H1 (cell line): ENCODE measurements around the gene RAB11FIP5. TPM values are rescaled to one million over a fixed set of nuclear protein-coding genes. Genes with fewer than 3 reads are reported as not detected.

ENCODE experiments used
- CTCF ChIA-PET: fragments of 300-600 bp; sonication (Branson Sonifier 250); formaldehyde crosslinking; loops from one replicate; lab custom pipeline; 2021; ENCODE audit not compliant: partially characterized antibody; lab: Charles Lee
- POLR2A ChIA-PET: fragments of 300-600 bp; sonication (Branson Sonifier 250); formaldehyde crosslinking; loops from one replicate; lab custom pipeline; 2021; ENCODE audit warnings: inconsistent platforms; ENCODE audit not compliant: partially characterized antibody; lab: Charles Lee
- DNase-seq, 2 experiments: peaks; one replicate each; pipeline versions ENCODE4 v3.0.0 to v3.0.0-alpha.2; 2010 to 2022; ENCODE audit warnings: low spot score in 2 of 2, low read depth in 1 of 2, mixed read lengths in 1 of 2
- FAIRE-seq: peaks from 2 replicates; lab custom pipeline; 2011; peaks lifted over from hg19 to GRCh38; lab: Jason Lieb, UNC
- H2AFZ ChIP-seq: 2 replicates; pipeline ENCODE4 v1.8.1; 2012; ENCODE audit warnings: low read length, inconsistent platforms
- H2AK5ac ChIP-seq: 2 replicates; pipeline ENCODE4 v1.6.1; 2013; ENCODE audit warnings: low read depth, low read length
- H2BK120ac ChIP-seq: replicated peaks from 2 replicates; pipeline ENCODE3; 2013; ENCODE audit warnings: low read depth, low read length, inconsistent platforms
- H2BK12ac ChIP-seq: 2 replicates; pipeline ENCODE4 v1.6.1; 2013; ENCODE audit warnings: low read depth, low read length
- H2BK15ac ChIP-seq: 2 replicates; pipeline ENCODE4 v1.6.1; 2013; ENCODE audit warnings: low read length
- H2BK20ac ChIP-seq: 2 replicates; pipeline ENCODE4 v1.6.1; 2013; ENCODE audit warnings: low read length
- H2BK5ac ChIP-seq: 2 replicates; pipeline ENCODE4 v1.6.1; 2013; ENCODE audit warnings: low read depth, low read length
- H3K14ac ChIP-seq: 2 replicates; pipeline ENCODE4 v1.6.1; 2013; ENCODE audit warnings: inconsistent platforms; ENCODE audit not compliant: insufficient read length
- H3K18ac ChIP-seq: 2 replicates; pipeline ENCODE4 v1.6.1; 2013; ENCODE audit warnings: low read length; ENCODE audit errors: extremely low read depth
- H3K23ac ChIP-seq: 2 replicates; pipeline ENCODE4 v1.6.1; 2013; ENCODE audit warnings: inconsistent platforms; ENCODE audit not compliant: insufficient read length
- H3K23me2 ChIP-seq: 2 replicates; pipeline ENCODE4 v1.6.1; 2013; ENCODE audit warnings: low read depth, low read length
- H3K27ac ChIP-seq: 2 replicates; pipeline ENCODE4 v1.6.1; 2011; ENCODE audit warnings: low read depth, low read length, inconsistent platforms
- H3K27me3 ChIP-seq, 4 experiments: replicated peaks in 1 of 4; 1 replicate in 1 of 4; 2 replicates in 3 of 4; pipeline versions ENCODE4 v1.6.1 to v1.8.1; 2011 to 2013; ENCODE audit warnings: low read length in 3 of 4, mild to moderate bottlenecking in 3 of 4, inconsistent platforms in 2 of 4, mixed read lengths in 2 of 4, moderate library complexity in 1 of 4; ENCODE audit not compliant: control insufficient read depth in 3 of 4, insufficient read depth in 3 of 4; ENCODE audit errors: extremely low read depth in 1 of 4
- H3K36me3 ChIP-seq, 4 experiments: 2 replicates each; pipeline versions ENCODE4 v1.6.1 to v1.8.1; 2011 to 2013; ENCODE audit warnings: mild to moderate bottlenecking in 4 of 4, low read length in 3 of 4, moderate library complexity in 2 of 4, control low read depth in 1 of 4, inconsistent platforms in 1 of 4; ENCODE audit not compliant: insufficient read depth in 4 of 4, control insufficient read depth in 2 of 4
- H3K4ac ChIP-seq: replicated peaks from 2 replicates; pipeline ENCODE3; 2013; ENCODE audit warnings: low read length, low read depth, mixed read lengths, inconsistent platforms; ENCODE audit not compliant: insufficient read length
- H3K4me1 ChIP-seq, 4 experiments: replicated peaks in 1 of 4; 1 replicate in 1 of 4; 2 replicates in 3 of 4; pipeline versions ENCODE4 v1.6.1 to v1.8.1; 2011 to 2013; ENCODE audit warnings: low read length in 3 of 4, inconsistent platforms in 2 of 4, mixed read lengths in 1 of 4; ENCODE audit not compliant: insufficient read depth in 4 of 4, control insufficient read depth in 3 of 4
- H3K4me2 ChIP-seq, 2 experiments: 2 replicates each; pipeline versions ENCODE4 v1.6.1 to v1.8.1; 2011 to 2013; ENCODE audit warnings: low read depth in 2 of 2, low read length in 2 of 2, control low read depth in 1 of 2, inconsistent platforms in 1 of 2, mild to moderate bottlenecking in 1 of 2; ENCODE audit not compliant: insufficient read depth in 1 of 2
- H3K4me3 ChIP-seq, 4 experiments: fragments of 200-600, 300-600 bp in 1 of 4; sonication (generic), shearing (Covaris generic), sonication (Bioruptor Twin) in 1 of 4; 2 replicates each; pipeline versions ENCODE4 v1.5.1 to v1.8.1; 2011 to 2016; ENCODE audit warnings: low read length in 4 of 4, low read depth in 3 of 4, control low read depth in 2 of 4, inconsistent platforms in 2 of 4, mild to moderate bottlenecking in 2 of 4, mixed read lengths in 1 of 4, moderate library complexity in 1 of 4; ENCODE audit not compliant: insufficient read depth in 2 of 4; ENCODE audit errors: extremely low read depth in 1 of 4
- H3K56ac ChIP-seq: replicated peaks from 2 replicates; pipeline ENCODE3; 2013; ENCODE audit warnings: low read depth, mild to moderate bottlenecking, mixed read lengths, low read length, inconsistent platforms; ENCODE audit not compliant: insufficient read length
- H3K79me1 ChIP-seq: 2 replicates; pipeline ENCODE4 v1.6.1; 2013; ENCODE audit warnings: low read depth, low read length, control low read depth
- H3K79me2 ChIP-seq, 2 experiments: 2 replicates each; pipeline versions ENCODE4 v1.6.1 to v1.8.1; 2012 to 2013; ENCODE audit warnings: low read length in 2 of 2, mild to moderate bottlenecking in 2 of 2, inconsistent platforms in 1 of 2; ENCODE audit not compliant: insufficient read depth in 2 of 2, control insufficient read depth in 1 of 2
- H3K9ac ChIP-seq, 4 experiments: replicated peaks in 1 of 4; 1 replicate in 1 of 4; 2 replicates in 3 of 4; pipeline versions ENCODE4 v1.6.1 to v1.8.1; 2011 to 2013; ENCODE audit warnings: low read depth in 3 of 4, low read length in 3 of 4, control low read depth in 2 of 4, mild to moderate bottlenecking in 2 of 4, moderate library complexity in 2 of 4, inconsistent platforms in 1 of 4; ENCODE audit errors: extremely low read depth in 1 of 4
- H3K9me3 ChIP-seq, 2 experiments: 2 replicates each; pipeline versions ENCODE4 v1.6.1 to v1.8.1; 2012 to 2013; ENCODE audit warnings: mild to moderate bottlenecking in 2 of 2, moderate library complexity in 2 of 2, control low read depth in 1 of 2, inconsistent platforms in 1 of 2, low read depth in 1 of 2, low read length in 1 of 2, mixed read lengths in 1 of 2; ENCODE audit not compliant: insufficient read depth in 2 of 2
- H4K20me1 ChIP-seq, 2 experiments: replicated peaks in 1 of 2; 2 replicates each; pipeline versions ENCODE3 to v1.8.1; 2011 to 2013; ENCODE audit warnings: inconsistent platforms in 2 of 2, low read length in 2 of 2, mild to moderate bottlenecking in 1 of 2; ENCODE audit not compliant: insufficient read depth in 2 of 2, control insufficient read depth in 1 of 2
- H4K5ac ChIP-seq: 2 replicates; pipeline ENCODE4 v1.6.1; 2013; ENCODE audit warnings: low read length, low read depth, mixed read lengths, inconsistent platforms; ENCODE audit not compliant: insufficient read length
- H4K8ac ChIP-seq: 2 replicates; pipeline ENCODE4 v1.8.0; 2013; ENCODE audit warnings: mild to moderate bottlenecking, moderate library complexity, low read length, inconsistent platforms; ENCODE audit not compliant: insufficient read depth; ENCODE audit errors: extremely low read depth
- H4K91ac ChIP-seq: replicated peaks from 2 replicates; pipeline ENCODE3; 2013; ENCODE audit warnings: low read length, mixed read lengths, inconsistent platforms; ENCODE audit not compliant: insufficient read length
- ASH2L ChIP-seq: fragments of 200-600, 300-600 bp; sonication (generic); IDR thresholded peaks from one replicate; pipeline ENCODE4 v1.7.1; 2017; ENCODE audit warnings: low read length
- BACH1 ChIP-seq: IDR thresholded peaks from 2 replicates; pipeline ENCODE4 v1.6.1; 2012; ENCODE audit warnings: low read length, improper control_type of control experiment
- BCL11A ChIP-seq, 2 experiments: IDR thresholded peaks; one replicate each; pipeline ENCODE4 v1.6.1; 2011; ENCODE audit warnings: low read depth in 2 of 2, low read length in 2 of 2, mild to moderate bottlenecking in 2 of 2
- BRCA1 ChIP-seq: IDR thresholded peaks from 2 replicates; pipeline ENCODE4 v1.6.1; 2012; ENCODE audit warnings: low read depth, low read length, improper control_type of control experiment
- CBX8 ChIP-seq: fragments of 300-800, 300-1000 bp; sonication (generic); IDR thresholded peaks from 2 replicates; pipeline ENCODE4 v1.7.1; 2016; ENCODE audit warnings: low read depth, low read length, borderline replicate concordance
- CHD1 ChIP-seq: IDR thresholded peaks from 2 replicates; pipeline ENCODE4 v1.6.1; 2012; ENCODE audit warnings: low read depth, low read length, improper control_type of control experiment
- EGR1 ChIP-seq: IDR thresholded peaks from 2 replicates; pipeline ENCODE4 v1.6.1; 2011; ENCODE audit warnings: low read depth, low read length, borderline replicate concordance
- GABPA ChIP-seq: IDR thresholded peaks from 2 replicates; pipeline ENCODE4 v1.6.1; 2011; ENCODE audit warnings: mild to moderate bottlenecking, low read length, moderate library complexity, borderline replicate concordance; ENCODE audit not compliant: insufficient read depth
- HDAC6 ChIP-seq: IDR thresholded peaks from one replicate; pipeline ENCODE4 v1.7.1; 2012; ENCODE audit warnings: low read depth, mild to moderate bottlenecking, inconsistent platforms, low read length, moderate library complexity
- POLR2AphosphoS5 ChIP-seq: IDR thresholded peaks from 2 replicates; pipeline ENCODE4 v1.6.1; 2011; ENCODE audit warnings: low read depth, low read length
- RFX5 ChIP-seq: IDR thresholded peaks from 2 replicates; pipeline ENCODE4 v1.6.1; 2011; ENCODE audit warnings: low read depth, low read length, improper control_type of control experiment, borderline replicate concordance
- SAP30 ChIP-seq: fragments of 300-600 bp; sonication (generic); IDR thresholded peaks from 2 replicates; pipeline ENCODE4 v1.7.1; 2012; ENCODE audit warnings: low read length, moderate library complexity, mild to moderate bottlenecking, inconsistent platforms; ENCODE audit not compliant: insufficient read depth, insufficient replicate concordance
- SIRT6 ChIP-seq: IDR thresholded peaks from one replicate; pipeline ENCODE4 v1.7.1; 2012; ENCODE audit warnings: low read length, inconsistent platforms
- SP2 ChIP-seq: IDR thresholded peaks from 2 replicates; pipeline ENCODE4 v1.6.1; 2012; ENCODE audit warnings: mild to moderate bottlenecking, low read length, inconsistent platforms
- SP4 ChIP-seq: IDR thresholded peaks from 2 replicates; pipeline ENCODE4 v1.6.1; 2012; ENCODE audit warnings: low read length, inconsistent platforms
- TCF12 ChIP-seq: IDR thresholded peaks from 2 replicates; pipeline ENCODE4 v1.6.1; 2011; ENCODE audit warnings: low read depth, mild to moderate bottlenecking, low read length
- WGBS, 2 experiments: shearing (Covaris generic) in 1 of 2; methylation state at CpG; one replicate each; pipeline versions ENCODE4 v1.1.6 to v1.1.7; 2013 to 2015; ENCODE audit warnings: low lambda C conversion rate in 2 of 2, mixed read lengths in 2 of 2, inconsistent platforms in 1 of 2, low coverage in 1 of 2, missing lambda C conversion rate in 1 of 2; ENCODE audit not compliant: insufficient replicate concordance in 2 of 2, insufficient coverage in 1 of 2, insufficient read length in 1 of 2; ENCODE audit errors: extremely low coverage in 1 of 2, missing lambda C conversion rate in 1 of 2; 5-methylcytosine and 5-hydroxymethylcytosine counted together
- polyA plus RNA-seq, 7 experiments: library from polyadenylated mRNA; depleted of rRNA in 3 of 7; stranded (reverse) in 5 of 7; unstranded in 2 of 7; fragments of >200 nt in 5 of 7; fragments of 200-250 nt in 2 of 7; gene quantifications; 1 replicate in 5 of 7; 2 replicates in 1 of 7; 4 replicates in 1 of 7; pipeline versions ENCODE4 v1.2.1 to v1.2.3, GENCODE V29; 2011 to 2013; ENCODE audit warnings: missing spikeins in 2 of 7, mixed read lengths in 2 of 7
- total RNA-seq: library from RNA; stranded (reverse); fragmentation: NEBNext Ultra II Directional; extraction: Animal tissue kit (Norgen Biotek cat#: 25700); gene quantifications from 2 replicates; pipeline ENCODE4 v1.2.1, GENCODE V29; 2021

RAB11FIP5 gene
- total and polyA plus RNA-seq, 2 of the 8 experiments (the other 6 are each of a cell fraction or from before 2014, with no cell fraction given): 6.3 to 17.0 TPM

DNA sequence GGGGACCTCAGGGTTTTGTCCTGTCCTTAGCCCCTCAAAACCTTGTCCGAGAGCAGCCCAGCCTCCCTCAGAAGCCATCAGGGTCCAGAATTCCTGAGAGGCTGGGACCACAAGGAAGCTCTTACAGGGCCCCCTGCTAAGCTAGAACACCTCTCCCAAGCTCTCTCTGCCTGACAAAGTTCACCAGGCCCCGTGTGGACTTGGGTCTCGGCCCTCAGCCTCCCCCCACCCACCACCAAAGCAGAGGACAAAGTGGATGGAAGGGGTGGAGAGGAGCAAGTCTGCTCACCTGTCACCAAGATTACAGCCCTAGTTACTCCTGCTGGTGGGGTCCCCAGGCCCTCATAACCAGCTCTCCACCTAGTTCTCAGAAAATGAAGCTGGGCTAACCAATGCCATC lies 16.8 kb downstream of the RAB11FIP5 start:
- H3K4me3 ChIP-seq: no peak overlapping the region
- H3K27ac ChIP-seq: no peak overlapping the region
- H2BK15ac ChIP-seq: no peak overlapping the region
- ChIA-PET POLR2A (interaction anchor here (1.6 kb wide), 1 partner anchor 10 kb away, joined by 3 read pairs; no protein-coding TSS in a partner anchor), CTCF (interaction anchor here (1.1 to 6.2 kb wide), 7 partner anchors 10 to 236 kb away, joined by 3 to 55 read pairs (median 7); no protein-coding TSS in a partner anchor)
- no peak overlapping the region for H3K9ac ChIP-seq
- H3K14ac ChIP-seq: no peak overlapping the region
- no peak overlapping the region for H3K4ac ChIP-seq
- no peak overlapping the region for H2BK120ac ChIP-seq
- H3K4me1 ChIP-seq: no peaks in the 10 kb centered on the region; a peak in 1 of 7 replicates
- no peak overlapping the region for H4K91ac ChIP-seq
- no peaks in the 10 kb centered on the region for H3K27me3 ChIP-seq
- H3K9me3 ChIP-seq: no peaks in the 10 kb centered on the region
- H4K20me1 ChIP-seq: peaks cover 7 to 10% of the 10 kb centered on the region in 2 experiments
- H3K56ac ChIP-seq: no peak overlapping the region
- H4K8ac ChIP-seq: no peak overlapping the region
- H3K18ac ChIP-seq: no peak overlapping the region
- no peak overlapping the region for H4K5ac ChIP-seq
- no peaks in the 10 kb centered on the region for H3K36me3 ChIP-seq
- 75% methylated on average over 3 of the region's 3 CpGs; no CpG with 5 or more reads in 1 of the 2 experiments for WGBS, 2 experiments
- no peak overlapping the region for H2BK12ac ChIP-seq
- H2BK20ac ChIP-seq: no peak overlapping the region
- peaks cover 13% of the 10 kb centered on the region for H3K79me1 ChIP-seq
- no peak overlapping the region for H2BK5ac ChIP-seq
- no peak overlapping the region for H2AK5ac ChIP-seq
- H3K4me2 ChIP-seq: no peak overlapping the region
- FAIRE-seq (no peak), DNase-seq (no peak)
- no peaks in the 10 kb centered on the region; a peak in 1 of 4 replicates for H3K79me2 ChIP-seq
- H3K23ac ChIP-seq: no peak overlapping the region
- H2AFZ ChIP-seq: no peak overlapping the region
- no peaks in the 10 kb centered on the region for H3K23me2 ChIP-seq
- no peak for TF ChIP-seq POLR2AphosphoS5
- no peak for TF ChIP-seq RFX5
- TF ChIP-seq SAP30: no peak
- no peak for TF ChIP-seq SIRT6
- TF ChIP-seq TCF12: no peak
- TF ChIP-seq ASH2L: no peak
- TF ChIP-seq SP2: no peak
- no peak for TF ChIP-seq SP4
- no peak for TF ChIP-seq BCL11A (IDR thresholded peaks at IDR 0.05; ENCODE audit: low read depth in 2 of 2, low read length in 2 of 2)
- TF ChIP-seq BACH1: no peak
- TF ChIP-seq EGR1: no peak
- no peak for TF ChIP-seq HDAC6
- no peak for TF ChIP-seq CHD1
- TF ChIP-seq CBX8: no peak
- TF ChIP-seq GABPA: no peak
- no peak for TF ChIP-seq BRCA1
